Measurements from ENCODE around the gene LYPD6.

The LYPD6 gene

DNA sequence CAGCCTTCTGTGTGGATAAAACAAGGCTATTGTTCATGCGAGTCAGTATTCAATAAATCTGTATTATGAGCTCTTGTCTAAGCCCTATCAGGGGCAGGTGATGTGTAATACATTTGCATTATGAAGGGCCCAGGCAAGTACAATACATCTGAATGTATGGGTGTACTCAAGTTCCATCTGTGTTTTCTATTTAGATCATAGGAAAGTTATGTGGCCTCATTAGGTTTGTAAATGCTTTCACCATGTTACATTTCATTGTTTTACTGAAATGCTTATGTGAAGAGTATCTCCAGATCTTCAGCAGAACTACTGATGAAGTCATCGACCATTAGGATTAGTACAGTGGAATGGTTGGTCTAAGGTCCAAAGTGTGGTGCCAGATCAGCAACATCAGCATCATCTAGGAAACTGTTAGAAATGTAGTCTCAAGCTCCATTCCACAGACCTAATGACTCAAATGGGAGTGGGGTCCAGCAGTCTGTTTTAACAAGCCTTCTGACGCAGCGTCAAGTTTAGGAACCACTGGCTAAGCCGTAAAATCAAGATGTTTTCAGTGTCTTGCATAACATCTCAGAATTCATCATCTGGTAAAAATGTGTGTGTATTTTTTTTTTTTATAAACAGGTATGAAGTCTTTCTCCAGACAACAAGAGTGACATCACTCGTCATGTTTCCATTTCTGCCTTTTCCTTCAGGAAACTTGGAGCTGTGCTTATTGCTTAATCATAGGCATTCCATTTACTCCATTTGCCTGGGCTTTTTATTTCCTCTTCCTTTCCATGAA is 80.5 kb downstream of the LYPD6 start:
- DNase-seq, result peak; percentile 39

DNA sequence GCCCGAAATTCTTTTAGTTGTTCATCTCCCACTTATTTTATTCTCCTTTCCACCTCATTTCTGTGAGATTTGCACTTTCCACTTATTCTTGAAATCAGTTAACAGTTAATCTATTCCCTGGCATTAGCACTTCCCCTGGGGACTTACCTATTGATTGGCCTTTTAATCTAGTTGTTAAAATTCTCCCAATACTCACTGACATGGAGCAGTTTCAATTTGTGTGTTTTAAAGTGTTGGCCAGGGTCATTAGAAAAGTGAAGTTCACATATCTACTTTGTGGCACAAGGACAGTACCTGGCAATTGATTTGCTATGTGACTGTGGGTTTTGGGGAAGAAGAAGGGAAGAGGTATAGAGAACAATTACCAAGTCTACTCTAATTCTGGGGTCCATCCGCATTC is 83.1 kb downstream of the LYPD6 start:
- DNase-seq, result no peak

DNA sequence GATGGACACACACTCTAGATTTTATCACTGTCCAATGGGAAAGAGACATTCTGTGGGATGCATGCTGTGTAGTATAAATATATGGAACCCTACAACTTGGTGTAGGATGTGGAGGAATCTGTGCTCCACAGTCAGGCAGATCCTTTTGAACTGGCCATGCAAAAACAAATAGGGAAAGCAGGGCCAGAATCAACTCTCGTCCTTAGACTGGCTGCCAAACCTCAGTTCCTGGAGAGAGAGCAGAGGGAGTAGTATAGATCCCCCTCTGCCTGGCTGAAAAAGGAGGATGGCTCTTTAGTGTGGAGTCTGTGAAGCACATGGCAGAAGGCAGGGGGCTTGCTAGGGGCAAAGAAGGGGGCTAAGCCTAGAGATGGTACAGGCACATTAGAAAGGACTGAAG is 84.7 kb downstream of the LYPD6 start:
- DNase-seq, result no peak

DNA sequence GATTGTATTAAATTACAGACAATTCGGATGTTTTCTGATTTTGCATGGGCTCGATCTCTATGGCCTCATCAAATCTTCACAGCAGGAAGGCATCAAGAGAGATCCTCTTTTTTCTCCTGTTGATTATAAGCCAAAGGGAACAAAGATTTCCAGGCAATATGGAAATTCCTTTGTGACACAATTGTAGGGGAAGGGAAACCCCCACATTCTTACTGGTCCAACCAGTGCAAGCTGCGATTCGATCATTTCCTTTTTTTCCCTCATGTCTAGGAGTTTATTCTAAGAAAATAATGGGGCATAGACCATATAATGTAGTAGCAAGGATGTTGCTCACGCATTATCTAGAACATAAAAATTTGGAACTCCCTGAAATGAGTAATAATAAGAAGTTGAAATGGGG is 87.7 kb downstream of the LYPD6 start:
- no peak for DNase-seq

DNA sequence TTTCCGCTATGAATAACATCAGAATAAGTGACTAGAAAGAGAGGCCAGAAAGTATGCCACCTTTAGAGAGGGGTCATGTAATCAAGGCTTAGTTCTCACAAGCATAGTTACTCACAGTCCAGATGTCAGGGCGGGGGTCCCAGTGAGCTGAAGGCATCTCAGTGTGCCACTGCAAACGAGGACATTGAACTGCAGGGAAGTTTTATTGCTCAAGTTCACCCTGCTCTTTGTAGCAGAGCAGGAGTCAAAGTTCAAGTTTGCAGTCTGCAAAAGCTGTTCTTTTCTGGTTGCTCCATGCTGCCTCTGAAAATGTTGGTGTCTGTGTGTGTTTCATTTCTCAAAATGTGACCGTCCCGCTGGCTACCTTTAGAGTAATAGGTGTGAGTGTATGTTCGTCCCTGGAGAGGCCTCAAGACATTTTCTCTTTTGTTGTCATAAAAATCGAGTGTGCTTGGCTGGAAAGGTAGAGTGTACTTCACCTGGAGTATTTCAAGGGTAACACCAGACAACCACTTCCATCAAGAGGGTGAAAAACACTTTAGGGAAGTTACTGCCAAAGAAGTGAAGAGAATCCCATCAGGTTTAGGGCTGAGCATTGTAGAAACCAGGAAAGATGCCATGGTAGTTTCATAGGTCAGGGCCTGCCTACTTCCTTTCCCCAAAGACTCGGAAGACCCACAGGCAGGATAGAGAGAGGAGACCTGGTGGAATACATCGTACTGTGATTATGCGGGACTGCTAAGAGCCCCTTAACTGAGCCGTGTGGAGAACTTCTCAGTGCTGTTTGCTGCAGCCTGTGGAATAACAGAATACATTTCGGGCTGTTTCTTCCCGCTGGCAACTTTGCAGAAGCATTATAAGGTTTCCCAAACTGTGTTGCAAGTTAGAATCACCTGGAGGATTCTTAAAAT is 89.9 kb downstream of the LYPD6 start:
- DNase-seq, result no peak

DNA sequence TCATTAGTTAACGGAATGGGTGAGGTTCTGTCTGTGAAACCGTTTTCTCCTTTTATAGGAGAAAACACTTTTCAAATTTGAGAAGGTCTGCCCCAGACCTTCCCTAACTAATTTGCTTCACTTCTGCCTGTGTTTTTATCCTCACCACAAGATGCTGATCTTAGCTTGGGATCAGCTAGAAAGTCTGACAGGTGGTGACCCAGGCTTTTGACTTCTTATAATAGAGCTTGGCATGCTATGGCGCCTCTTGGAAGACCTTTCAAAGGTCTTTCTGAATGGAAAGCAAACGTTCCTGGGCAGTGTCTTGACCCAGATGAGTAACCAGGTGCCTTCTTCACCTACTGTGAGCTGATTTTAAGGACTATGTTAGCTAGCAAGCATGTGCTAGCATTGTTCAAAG is 91.4 kb downstream of the LYPD6 start:
- no peak for DNase-seq

DNA sequence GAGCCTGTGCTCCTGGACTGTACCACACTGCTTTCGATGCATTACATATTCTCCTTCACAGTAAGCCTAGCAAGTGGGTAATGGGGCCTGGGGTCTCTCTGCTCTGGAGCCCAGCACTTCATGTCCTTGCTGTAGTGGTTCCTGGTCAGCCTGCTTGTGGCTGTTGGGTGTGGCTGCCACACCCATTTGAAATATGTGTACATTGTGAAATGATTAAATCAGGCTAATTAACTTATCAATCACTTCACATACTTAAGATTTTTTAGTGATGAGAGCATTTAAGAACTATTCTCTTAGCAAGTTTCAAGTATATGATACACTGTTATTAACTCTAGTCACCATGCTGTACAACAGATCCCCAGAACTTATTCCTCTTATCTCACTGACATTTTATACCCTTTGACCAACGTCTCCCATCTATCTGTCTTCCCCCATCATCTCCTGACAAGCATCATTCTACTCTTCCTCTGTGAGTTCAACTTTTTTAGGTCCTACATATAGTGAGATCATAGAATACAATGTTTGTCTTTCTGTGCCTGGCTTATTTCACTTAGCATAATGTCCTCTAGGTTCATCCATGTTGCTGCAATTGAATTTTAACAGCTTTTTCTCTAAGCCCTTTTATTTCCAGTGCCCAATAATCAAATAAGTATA is 92.1 kb downstream of the LYPD6 start:
- DNase-seq, result no peak

DNA sequence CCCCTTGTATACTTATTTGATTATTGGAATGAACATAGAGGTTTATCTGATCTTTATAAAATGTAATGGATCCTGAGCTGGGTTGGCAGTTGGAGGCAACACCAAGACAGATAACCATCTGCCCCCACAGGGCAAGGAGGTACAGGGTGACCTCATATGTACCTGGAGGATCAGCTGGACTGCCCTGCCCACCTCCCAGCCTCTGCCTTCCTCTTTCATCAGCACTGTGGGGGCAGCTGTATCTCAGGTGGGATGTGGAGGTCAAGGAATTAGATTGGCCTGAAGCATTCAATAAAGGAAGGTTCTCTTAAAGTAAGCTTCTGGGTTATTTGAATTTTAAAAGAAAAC is 92.6 kb downstream of the LYPD6 start:
- no peak for DNase-seq

DNA sequence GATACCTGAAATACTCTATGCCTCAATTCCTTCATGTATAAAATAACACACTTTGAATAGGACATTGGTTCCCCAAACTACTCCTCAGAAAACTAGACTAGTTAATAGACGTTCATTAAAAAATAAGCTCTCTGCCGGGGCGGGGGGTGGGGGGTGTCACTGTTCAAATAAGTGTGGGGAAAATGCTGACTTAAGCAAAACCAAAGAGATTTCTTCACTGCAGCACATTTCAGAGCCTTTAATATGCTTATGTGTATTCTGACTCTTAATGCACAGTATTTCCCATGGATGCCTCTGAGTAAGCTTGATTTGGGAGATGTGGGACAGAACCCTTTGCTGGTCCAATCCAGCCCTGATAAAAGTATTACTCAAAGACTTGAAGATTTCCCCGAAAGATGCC is 93.2 kb downstream of the LYPD6 start:
- DNase-seq, result no peak

DNA sequence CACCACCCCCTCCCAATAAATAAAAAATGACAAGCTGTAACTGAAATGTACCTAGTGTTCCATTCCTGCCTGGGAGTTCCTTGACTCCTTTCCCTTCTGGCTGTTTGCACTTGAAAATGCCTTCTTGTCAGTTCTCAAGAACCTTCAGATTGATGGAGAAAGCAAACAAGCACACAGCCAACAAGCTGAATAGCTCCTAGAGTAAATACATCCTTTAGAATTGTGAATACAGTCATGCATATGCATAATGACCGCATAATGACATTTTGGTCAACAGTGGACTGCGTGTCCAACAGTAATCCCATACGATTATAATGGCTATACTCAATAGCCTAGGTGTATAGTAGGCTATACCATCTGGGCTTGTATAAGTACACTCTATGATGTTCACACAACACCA is 97.0 kb downstream of the LYPD6 start:
- DNase-seq, result no peak

DNA sequence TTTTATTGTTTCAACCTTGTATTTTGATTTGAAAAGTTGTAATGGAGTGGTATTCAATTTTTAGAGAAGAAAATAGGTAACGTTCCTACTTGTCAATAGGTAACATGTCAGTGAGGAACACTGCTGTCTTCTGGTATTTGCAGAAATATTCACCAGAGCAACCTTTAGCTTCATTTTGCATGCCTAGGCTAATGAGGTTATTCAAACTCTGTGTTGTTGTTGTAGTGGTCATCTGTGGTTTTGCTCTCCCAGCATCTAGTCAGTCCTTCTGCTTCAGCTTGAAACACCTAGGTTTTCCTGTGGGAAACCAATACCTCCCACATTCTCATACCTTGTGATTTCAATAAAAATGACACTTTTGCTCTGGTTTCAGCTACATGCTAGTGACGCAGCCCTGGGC is 98.4 kb downstream of the LYPD6 start:
- DNase-seq, result no peak

DNA sequence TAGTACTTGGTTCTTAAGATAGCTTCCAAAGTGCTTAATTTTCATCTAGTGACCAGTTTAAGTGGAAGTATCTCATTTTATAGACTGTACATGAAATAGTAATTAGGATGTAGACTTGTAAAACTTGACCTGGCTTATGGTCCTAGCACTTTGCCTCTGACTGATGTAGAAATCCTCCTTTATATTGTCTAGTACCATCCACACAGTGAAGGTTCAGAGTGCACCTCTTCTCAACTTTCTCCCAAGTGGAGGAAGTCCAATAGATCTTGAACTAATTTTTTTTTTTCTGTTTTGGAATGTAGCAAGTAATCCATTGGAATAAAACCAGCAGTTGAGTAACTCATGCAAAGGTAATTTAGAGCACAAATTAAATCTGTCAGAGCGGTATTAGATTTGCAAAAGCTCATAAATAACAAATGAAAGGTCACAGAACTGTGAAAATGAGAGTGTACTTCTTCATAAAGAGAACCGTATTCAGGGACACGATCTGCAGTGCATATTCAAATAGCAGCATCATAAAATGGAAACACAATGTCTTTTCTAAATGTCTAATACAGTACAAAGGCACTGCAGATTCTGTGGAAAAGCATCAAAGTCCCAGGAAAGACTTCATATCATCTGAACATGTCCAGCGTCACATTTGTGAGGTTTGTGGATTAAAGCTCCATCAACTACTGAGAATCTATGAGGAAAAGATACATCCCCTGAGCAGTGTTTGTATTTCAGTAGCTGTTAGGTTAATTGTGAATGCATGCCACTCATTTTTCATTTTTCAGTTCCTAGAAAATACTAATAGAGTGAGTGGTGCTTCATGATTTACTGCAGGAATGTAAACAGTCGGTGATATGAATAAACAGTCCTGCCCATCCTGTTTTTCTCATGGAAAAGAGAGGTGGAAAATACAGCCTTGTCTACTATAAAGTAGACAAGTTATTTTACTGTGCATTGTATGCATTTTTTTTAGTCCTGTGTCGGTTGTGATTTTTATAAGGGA is 100.7 kb downstream of the LYPD6 start:
- DNase-seq, result no peak

DNA sequence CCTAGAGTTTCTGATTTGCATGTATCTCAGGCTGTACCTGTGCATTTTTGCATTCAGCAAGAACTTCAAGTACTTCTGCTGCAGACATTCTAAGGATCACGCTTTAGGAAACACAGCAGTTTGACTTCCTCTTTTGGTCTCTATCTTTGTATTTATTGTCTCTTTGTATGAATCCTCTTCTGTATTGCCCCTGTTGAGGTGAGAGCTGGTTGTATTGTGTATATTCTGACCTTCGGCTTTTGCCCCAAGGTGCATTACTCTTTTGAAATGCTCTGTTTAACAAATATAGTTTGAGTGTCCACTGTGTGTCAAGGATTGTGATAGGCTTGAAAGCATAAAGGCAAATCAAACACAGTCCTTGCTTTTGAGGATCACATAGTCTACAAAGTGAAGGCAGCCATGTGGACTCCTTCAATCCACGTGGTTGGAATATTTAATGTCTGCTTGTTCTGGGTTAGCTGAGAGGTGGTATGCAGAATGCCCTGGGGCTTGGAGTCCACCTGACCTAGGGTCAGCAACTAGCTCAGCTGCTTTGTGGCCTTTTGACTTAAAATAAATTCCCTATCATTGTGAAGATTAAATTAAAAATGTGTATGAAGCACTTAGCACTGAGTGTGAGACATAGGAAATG is 108.1 kb downstream of the LYPD6 start:
- DNase-seq, result no peak

DNA sequence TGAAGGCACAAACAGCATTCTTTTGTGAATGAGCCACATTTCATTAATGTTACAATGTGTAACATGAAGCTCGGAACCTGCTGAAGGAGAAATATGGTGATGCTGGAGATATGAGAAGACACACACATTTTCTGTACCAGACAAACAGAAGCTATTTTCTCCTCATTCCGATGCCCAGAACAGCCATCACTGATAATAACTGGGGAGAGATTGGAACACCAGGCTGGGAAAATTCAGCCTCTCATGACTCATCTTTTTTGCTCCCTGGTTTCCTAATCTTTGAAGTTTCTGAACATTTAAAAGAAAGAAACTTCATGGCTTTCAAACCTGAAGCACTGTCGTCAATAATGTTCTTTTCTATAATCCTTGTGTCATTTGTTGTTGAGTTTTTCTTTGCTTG is 110.9 kb downstream of the LYPD6 start:
- no peak for DNase-seq

DNA sequence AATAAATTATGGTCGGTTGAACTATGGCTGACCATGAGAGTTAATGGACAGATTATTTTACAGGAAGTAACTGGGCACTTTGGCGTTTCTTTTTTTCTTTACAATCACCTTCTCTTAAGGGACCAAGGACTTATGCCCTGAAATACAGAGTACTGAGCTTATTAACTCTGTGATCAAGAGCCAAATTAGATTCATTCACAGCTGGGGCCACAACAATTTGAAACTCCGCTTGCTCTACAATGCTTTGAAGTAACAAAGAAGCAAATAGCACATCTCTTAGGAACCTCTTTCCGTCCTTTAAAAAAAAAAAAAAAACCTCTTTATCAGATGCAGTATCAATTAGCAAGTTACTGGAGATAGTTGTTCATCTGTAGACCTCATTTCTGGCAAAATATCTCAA is 112.0 kb downstream of the LYPD6 start:
- no peak for DNase-seq

DNA sequence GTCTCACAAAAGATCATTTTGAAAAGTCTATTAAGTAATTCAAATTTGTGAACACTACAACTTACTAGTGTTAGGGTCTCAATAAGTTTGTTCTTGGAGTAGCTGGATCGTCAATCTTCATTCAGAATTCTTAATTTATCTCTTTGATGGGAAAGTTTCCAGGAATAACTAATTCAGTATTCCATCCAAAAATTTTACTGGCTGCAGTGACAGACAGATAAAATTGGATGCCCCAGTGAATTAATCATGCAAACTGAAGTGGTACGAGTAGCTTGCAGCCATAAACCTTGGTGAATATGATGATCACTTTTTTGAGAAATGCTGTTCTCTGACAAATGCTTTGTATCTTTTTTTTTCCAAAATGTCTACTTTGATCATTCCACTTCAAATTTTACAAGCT is 112.8 kb downstream of the LYPD6 start:
- DNase-seq, result no peak

DNA sequence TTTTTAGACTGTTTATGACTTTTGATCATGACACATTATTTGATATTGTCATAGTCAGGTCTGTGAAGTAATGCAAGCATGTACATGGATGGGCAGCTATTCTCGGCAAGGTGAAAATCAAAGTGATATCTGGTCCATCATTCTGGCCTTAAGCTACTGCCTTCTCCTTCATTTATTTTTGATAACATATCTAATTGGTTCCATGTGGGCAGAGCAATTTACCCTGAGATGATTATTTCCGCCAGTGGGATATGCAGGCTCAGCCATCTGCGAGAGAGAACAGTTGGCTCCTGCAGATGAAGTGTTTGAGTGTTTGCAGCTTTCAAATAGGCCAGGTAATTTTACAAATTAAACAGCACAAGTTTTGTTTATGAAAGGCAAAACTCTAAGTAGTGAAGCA is 116.4 kb downstream of the LYPD6 start:
- peak; percentile 57 for DNase-seq

DNA sequence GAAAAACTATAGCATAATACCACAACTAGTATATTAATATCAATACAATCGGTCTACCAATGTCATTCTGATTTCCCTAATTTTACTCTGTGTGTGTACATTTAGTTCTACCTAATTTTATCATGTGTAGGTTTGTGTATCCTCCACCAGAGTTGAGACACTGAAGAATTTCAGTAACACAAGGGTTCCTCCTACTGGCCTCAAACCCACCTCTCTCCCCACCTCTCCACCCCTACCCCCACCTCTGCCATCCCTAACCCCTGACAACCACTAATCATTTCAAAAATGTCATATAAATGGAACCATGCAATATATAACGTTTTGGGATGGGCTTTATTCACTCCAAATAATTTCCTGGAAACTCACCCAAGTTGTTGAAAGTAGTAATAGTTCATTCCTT is 117.9 kb downstream of the LYPD6 start:
- DNase-seq, result no peak

DNA sequence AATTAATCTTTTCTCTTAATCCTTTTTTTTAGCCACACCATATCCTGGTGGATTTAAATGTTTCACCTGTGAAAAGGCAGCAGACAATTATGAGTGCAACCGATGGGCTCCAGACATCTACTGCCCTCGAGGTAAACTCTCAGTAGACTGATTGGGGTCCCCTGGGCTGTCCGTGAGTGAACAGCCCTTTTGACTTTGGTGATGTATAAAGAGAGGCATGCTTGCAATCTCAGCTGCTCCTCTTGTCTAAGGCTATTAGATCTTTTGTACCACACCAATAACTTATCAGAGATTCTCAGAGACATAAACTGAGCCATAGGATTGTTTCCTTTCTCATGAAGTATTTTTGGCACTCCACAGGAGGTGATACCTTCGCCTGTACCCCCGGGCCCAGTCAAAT is 118.6 kb downstream of the LYPD6 start:
- no peak for DNase-seq

DNA sequence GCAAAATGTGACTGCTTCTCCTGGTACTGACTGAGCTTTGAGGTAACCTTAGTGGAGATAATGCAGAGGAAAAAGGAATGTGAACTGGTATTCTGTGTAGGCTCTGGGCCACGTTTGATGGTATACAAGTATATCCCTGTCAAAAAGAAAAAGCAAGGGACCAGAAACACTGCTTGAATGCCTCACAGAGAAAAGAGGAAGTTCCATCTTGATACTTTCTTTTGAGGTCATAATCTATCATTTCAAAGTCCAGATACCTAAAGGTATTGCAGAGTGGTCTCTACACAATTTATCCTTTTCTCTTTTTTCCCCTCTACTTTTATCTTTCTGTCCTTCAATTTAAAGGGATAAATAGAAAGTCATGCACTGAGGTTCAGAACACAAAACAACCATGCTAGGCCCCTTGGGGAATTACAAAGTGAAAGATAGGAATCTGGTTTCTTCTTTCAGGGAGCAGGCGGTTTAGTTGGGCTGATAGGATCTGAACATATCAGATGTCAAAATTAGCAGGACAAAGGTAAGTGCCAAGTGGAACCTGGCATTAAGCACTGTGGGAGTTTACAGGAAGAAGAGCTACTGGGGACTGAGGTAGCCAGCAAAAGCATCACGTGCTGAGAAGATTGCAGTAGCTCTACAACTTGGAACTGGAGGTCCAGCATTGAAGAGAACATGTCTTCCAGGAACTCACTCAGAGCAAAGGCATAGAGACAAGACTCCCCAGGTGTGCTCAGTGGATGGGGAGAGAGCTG is 121.2 kb downstream of the LYPD6 start:
- DNase-seq, result no peak

DNA sequence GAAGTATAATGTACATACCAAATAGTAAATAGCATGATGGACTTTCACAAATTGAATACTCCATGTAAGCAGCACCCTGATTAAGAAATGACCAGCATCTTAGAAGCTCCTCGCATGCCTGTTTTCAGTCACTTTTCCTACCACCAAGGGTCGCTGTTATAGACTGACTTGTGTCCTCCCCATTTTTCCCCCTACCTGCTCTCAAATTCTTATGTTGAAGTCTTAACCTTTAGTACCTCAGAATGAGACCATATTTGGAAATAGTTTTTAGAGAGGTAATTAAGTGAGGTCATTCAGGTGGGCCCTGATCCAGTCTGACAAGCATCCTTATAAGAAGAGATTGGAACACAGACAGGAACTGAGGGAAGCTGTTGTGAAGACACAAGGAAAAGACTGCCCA is 125.9 kb downstream of the LYPD6 start:
- DNase-seq, result no peak

All from NCI-H1436 (cell line).